Spinal cord (tissue), 10 donors: ENCODE data around the gene SFSWAP. TPM values are rescaled to one million over a fixed set of nuclear protein-coding genes. Genes with fewer than 3 reads are reported as not detected.

Experiments used
- DNase-seq, 6 donors: peaks; one replicate each; pipeline versions ENCODE4 v3.0.0 to v3.0.0-alpha.2; 2013 to 2015; ENCODE audit warnings: low spot score in 6 of 6, low read depth in 4 of 6
- H3K27ac ChIP-seq: one replicate; pipeline ENCODE4 v1.5.1; 2013; ENCODE audit warnings: low read depth, low read length, control low read depth
- H3K27me3 ChIP-seq: one replicate; pipeline ENCODE4 v1.6.1; 2013; ENCODE audit warnings: low read length; ENCODE audit not compliant: control insufficient read depth, insufficient read depth
- H3K36me3 ChIP-seq: one replicate; pipeline ENCODE4 v1.6.1; 2013; ENCODE audit warnings: low read length; ENCODE audit not compliant: control insufficient read depth, insufficient read depth
- H3K4me1 ChIP-seq: one replicate; pipeline ENCODE4 v1.6.1; 2013; ENCODE audit warnings: low read length; ENCODE audit not compliant: control insufficient read depth, insufficient read depth
- H3K4me3 ChIP-seq: one replicate; pipeline ENCODE4 v1.5.1; 2013; ENCODE audit warnings: low read depth, low read length, control low read depth
- H3K9me3 ChIP-seq: one replicate; pipeline ENCODE4 v1.6.1; 2013; ENCODE audit warnings: low read length; ENCODE audit not compliant: control insufficient read depth, insufficient read depth
- WGBS: methylation state at CpG from one replicate; pipeline ENCODE4 v1.1.5; 2013; ENCODE audit warnings: missing lambda C conversion rate; ENCODE audit not compliant: insufficient coverage; 5-methylcytosine and 5-hydroxymethylcytosine counted together
- polyA plus RNA-seq, 2 donors: library from polyadenylated mRNA; unstranded; fragments of 120-200 nt; gene quantifications; one replicate each; pipeline ENCODE4 v1.2.1, GENCODE V29; 2013; ENCODE audit not compliant: insufficient read length in 2 of 2
- total RNA-seq, 2 donors: library from RNA; depleted of rRNA in 1 of 2; stranded (reverse); fragments of 120-200 nt in 1 of 2; fragments of >200 nt in 1 of 2; gene quantifications; one replicate each; pipeline versions ENCODE4 v1.2.3 to v1.2.4, GENCODE V29; 2013 to 2014
- donor health status: healthy.

SFSWAP gene
- total and polyA plus RNA-seq, 4 donors = 20.1 to 78.6 (median 47.1) TPM

GRCh38 chr12:131714759-131715158 is 3.9 kb downstream of the SFSWAP start:
- Histone ChIP-seq H3K27ac (no peak overlapping the region), H3K4me3 (no peak overlapping the region), H3K27me3 (no peaks in the 10 kb centered on the region), H3K4me1 (peaks cover 18% of the 10 kb centered on the region), H3K36me3 (peaks cover 28% of the 10 kb centered on the region), H3K9me3 (no peaks in the 10 kb centered on the region)
- 95% methylated on average over 9 of the region's 14 CpGs for WGBS
- no peak for DNase-seq

- no CpG with 5 or more reads among the region's 3 CpGs for WGBS
- H3K4me1 ChIP-seq = peaks cover 11% of the 10 kb centered on the region
- peaks cover 39% of the 10 kb centered on the region for H3K36me3 ChIP-seq
- no peaks in the 10 kb centered on the region for H3K9me3 ChIP-seq
- no peaks in the 10 kb centered on the region for H3K27me3 ChIP-seq
- DNase-seq = no peak
- H3K27ac ChIP-seq = no peak overlapping the region
- no peak overlapping the region for H3K4me3 ChIP-seq
Observed at GRCh38 chr12:131716282-131716681, 5.4 kb downstream of the SFSWAP start.

- DNase-seq = peak in 1 of 6 donors; percentile 10
- H3K4me3 ChIP-seq = no peak overlapping the region
- H3K9me3 ChIP-seq = no peaks in the 10 kb centered on the region
- WGBS = 94% methylated on average over 6 of the region's 8 CpGs
- peaks cover 49% of the 10 kb centered on the region for H3K36me3 ChIP-seq
- no peaks in the 10 kb centered on the region for H3K4me1 ChIP-seq
- H3K27me3 ChIP-seq = no peaks in the 10 kb centered on the region
- no peak overlapping the region for H3K27ac ChIP-seq
Observed at GRCh38 chr12:131720241-131720640, 9.4 kb downstream of the SFSWAP start.

DNA sequence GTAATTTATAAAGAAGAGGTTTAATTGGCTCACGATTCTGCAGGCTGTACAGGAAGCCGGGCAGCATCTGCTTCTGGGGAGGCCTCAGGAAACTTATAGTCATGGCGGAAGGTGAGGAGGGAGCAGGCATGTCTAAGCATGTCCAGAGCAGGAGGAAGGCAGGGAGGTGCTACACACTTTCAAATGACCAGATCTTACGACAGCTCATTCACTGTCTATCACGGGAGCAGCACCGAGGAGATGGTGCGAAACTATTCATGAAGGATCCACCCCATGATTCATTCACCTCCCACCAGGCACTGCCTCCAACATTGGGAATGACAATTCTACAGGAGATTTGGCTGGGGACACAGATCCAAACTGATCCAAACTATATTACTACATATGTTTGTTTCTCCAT is 10.0 kb downstream of the SFSWAP start:
- Histone ChIP-seq H3K27me3 (no peaks in the 10 kb centered on the region), H3K36me3 (peaks cover 47% of the 10 kb centered on the region), H3K4me3 (no peak overlapping the region), H3K27ac (no peak overlapping the region), H3K9me3 (no peaks in the 10 kb centered on the region), H3K4me1 (no peaks in the 10 kb centered on the region)
- DNase-seq = no peak
- 82% methylated on average over 6 of the region's 7 CpGs for WGBS

DNA sequence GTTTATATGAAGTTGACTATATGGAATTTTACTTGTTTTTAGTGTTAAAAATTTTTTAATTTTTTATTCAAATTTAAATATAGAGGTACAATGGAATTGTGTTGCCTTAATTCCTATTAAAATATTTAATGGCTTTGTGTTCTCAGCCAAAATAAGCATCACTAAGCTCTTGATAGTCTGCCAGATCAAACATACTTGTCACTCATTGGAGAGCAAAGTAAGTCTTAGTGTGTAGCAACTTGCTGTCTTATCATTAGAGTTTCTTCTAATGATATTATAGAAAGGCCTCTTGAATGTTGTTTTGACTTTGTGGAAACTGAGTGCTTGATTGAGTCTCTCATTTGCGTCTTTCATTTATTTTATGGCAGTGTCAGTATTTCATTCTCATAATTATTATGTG is 10.7 kb downstream of the SFSWAP start:
- Histone ChIP-seq H3K27me3 (no peaks in the 10 kb centered on the region), H3K4me1 (no peaks in the 10 kb centered on the region), H3K4me3 (no peak overlapping the region), H3K9me3 (no peaks in the 10 kb centered on the region), H3K27ac (no peak overlapping the region), H3K36me3 (peaks cover 52% of the 10 kb centered on the region)
- WGBS = no CpG with 5 or more reads among the region's 1 CpG
- no peak for DNase-seq

DNA sequence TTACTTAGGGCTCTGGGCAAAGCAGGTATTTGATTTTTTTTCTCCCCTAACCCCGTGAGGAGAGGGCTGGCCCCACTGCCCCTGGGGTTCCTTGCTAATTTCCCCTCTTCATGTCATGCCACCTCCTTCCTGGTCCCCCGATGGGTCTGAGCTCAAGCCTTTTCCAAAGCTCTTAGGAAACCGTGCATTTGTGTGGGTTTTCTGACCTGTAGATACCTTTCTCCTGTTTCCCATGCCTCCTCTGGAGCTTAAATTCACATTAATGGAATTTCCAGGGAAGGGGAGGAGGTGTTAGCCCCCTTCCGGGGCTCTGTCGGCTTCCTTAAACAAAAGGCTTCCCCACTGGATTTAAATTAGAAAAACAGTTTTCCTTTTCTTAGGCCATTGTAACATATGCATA is 12.6 kb downstream of the SFSWAP start:
- Histone ChIP-seq H3K27ac (no peak overlapping the region), H3K4me3 (no peak overlapping the region), H3K27me3 (no peaks in the 10 kb centered on the region), H3K9me3 (no peaks in the 10 kb centered on the region), H3K36me3 (peaks cover 61% of the 10 kb centered on the region), H3K4me1 (no peaks in the 10 kb centered on the region)
- WGBS = no CpG with 5 or more reads among the region's 5 CpGs
- DNase-seq = no peak

GRCh38 chr12:131724534-131724933 is 13.6 kb downstream of the SFSWAP start:
- no peak for DNase-seq
- Histone ChIP-seq H3K36me3 (peaks cover 63% of the 10 kb centered on the region), H3K27ac (no peak overlapping the region), H3K27me3 (no peaks in the 10 kb centered on the region), H3K4me1 (no peaks in the 10 kb centered on the region), H3K9me3 (no peaks in the 10 kb centered on the region), H3K4me3 (no peak overlapping the region)
- 74% methylated on average over 2 of the region's 2 CpGs for WGBS

DNA sequence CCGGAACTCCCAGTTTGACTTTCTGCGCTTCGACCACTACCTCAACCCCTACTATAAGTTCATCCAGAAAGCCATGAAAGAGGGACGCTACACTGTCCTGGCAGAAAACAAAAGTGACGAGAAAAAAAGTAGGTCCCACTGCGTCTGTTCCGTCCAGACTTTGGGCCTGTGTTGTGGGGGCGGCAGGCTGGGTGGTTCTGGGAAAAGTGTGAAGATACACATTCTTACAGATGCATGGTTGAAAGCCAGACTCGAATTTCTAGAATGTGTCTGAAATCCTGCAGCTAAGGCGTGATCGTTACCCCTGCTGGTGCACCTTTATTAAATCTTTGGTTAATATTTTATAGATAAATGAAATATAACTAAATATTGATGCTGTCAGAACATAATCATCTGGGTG is 14.6 kb downstream of the SFSWAP start:
- Histone ChIP-seq H3K4me1 (peaks cover 3% of the 10 kb centered on the region), H3K36me3 (peaks cover 63% of the 10 kb centered on the region), H3K27ac (no peak overlapping the region), H3K9me3 (no peaks in the 10 kb centered on the region), H3K27me3 (no peaks in the 10 kb centered on the region), H3K4me3 (no peak overlapping the region)
- no peak for DNase-seq
- WGBS = 97% methylated on average over 8 of the region's 11 CpGs

DNA sequence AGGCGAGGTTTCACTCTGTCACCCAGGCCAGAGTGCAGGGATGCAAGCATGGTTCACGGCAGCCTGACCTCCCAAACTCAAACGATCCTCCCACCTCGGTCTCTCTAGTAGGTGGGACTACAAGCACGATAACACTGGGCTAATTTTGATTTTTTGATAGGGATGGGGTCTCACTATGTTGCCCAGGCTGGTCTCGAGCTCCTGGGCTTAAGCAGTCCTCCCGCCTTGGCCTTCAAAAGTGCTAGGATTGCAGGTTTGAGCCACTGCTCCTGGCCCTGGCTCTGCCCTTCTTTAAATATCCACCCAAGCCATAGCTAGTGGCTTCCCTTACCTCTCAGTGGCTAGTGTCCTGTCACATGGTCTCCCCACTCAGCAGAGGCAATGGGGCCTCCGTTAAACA is 17.8 kb downstream of the SFSWAP start:
- Histone ChIP-seq H3K36me3 (peaks cover 70% of the 10 kb centered on the region), H3K27ac (no peak overlapping the region), H3K27me3 (no peaks in the 10 kb centered on the region), H3K4me1 (peaks cover 3% of the 10 kb centered on the region), H3K9me3 (no peaks in the 10 kb centered on the region), H3K4me3 (no peak overlapping the region)
- WGBS = 100% methylated on average over 4 of the region's 8 CpGs
- DNase-seq = no peak

- Histone ChIP-seq H3K36me3 (peaks cover 77% of the 10 kb centered on the region), H3K4me3 (no peak overlapping the region), H3K27me3 (no peaks in the 10 kb centered on the region), H3K4me1 (peaks cover 3% of the 10 kb centered on the region), H3K9me3 (no peaks in the 10 kb centered on the region), H3K27ac (no peak overlapping the region)
- 45% methylated on average over 5 of the region's 9 CpGs for whole genome bisulfite sequencing
- DNase-seq = no peak
Observed at GRCh38 chr12:131729254-131729955, 18.5 kb downstream of the SFSWAP start.
